Neural cell (in vitro differentiated cells): ENCODE measurements around the gene NINJ1. TPM values are rescaled to one million over a fixed set of nuclear protein-coding genes. Genes with fewer than 3 reads are reported as not detected.

Source experiments
- H2AFZ ChIP-seq: fragments of 200-600, 300-800 bp; sonication (generic), shearing (Covaris generic); 2 replicates; pipeline ENCODE4 v1.6.0; 2014; ENCODE audit warnings: low read depth, mild to moderate bottlenecking, antibody characterized with exemption, low read length, moderate library complexity
- H3F3A ChIP-seq: fragments of 200-600 bp; shearing (Covaris generic); 2 replicates; pipeline ENCODE4 v1.6.1; 2016; ENCODE audit warnings: mild to moderate bottlenecking, moderate library complexity, mixed read lengths, antibody characterized with exemption, low read length; ENCODE audit not compliant: insufficient read depth, poor library complexity, severe bottlenecking
- H3K27ac ChIP-seq: fragments of 200-600, 300-800 bp; sonication (generic), shearing (Covaris generic); 2 replicates; pipeline ENCODE4 v1.5.1; 2014; ENCODE audit warnings: mild to moderate bottlenecking, low read length, moderate library complexity
- H3K27me3 ChIP-seq: fragments of 300-800, 200-600 bp; sonication (generic), shearing (Covaris generic); 2 replicates; pipeline ENCODE4 v1.6.0; 2014; ENCODE audit warnings: mild to moderate bottlenecking, low read depth, low read length, moderate library complexity; ENCODE audit not compliant: insufficient read depth
- H3K36me3 ChIP-seq: fragments of 300-800, 200-600 bp; sonication (generic), shearing (Covaris generic); 2 replicates; pipeline ENCODE4 v1.5.1; 2014; ENCODE audit warnings: mild to moderate bottlenecking, antibody characterized with exemption, low read length, moderate library complexity; ENCODE audit not compliant: insufficient read depth
- H3K4me2 ChIP-seq: fragments of 300-800, 200-600 bp; sonication (generic), shearing (Covaris generic); 2 replicates; pipeline ENCODE4 v1.6.0; 2014; ENCODE audit warnings: mild to moderate bottlenecking, low read length
- H3K4me3 ChIP-seq: fragments of 300-800, 200-600 bp; sonication (generic), shearing (Covaris generic); 2 replicates; pipeline ENCODE4 v1.5.1; 2014; ENCODE audit warnings: mild to moderate bottlenecking, low read length, moderate library complexity
- H3K79me2 ChIP-seq: fragments of 200-600 bp; shearing (Covaris generic); replicated peaks from 2 replicates; pipeline ENCODE4 v1.6.0; 2014; ENCODE audit warnings: mild to moderate bottlenecking, low read length, moderate library complexity; ENCODE audit not compliant: insufficient read depth
- H3K9ac ChIP-seq: fragments of 300-800, 200-600 bp; sonication (generic), shearing (Covaris generic); 2 replicates; pipeline ENCODE4 v1.6.1; 2016; ENCODE audit warnings: mild to moderate bottlenecking, low read length, mixed read lengths
- H3K9me2 ChIP-seq: fragments of 200-600 bp; shearing (Covaris generic); 2 replicates; pipeline ENCODE4 v1.6.1; 2016; ENCODE audit warnings: mild to moderate bottlenecking, low read length, mixed read lengths; ENCODE audit not compliant: insufficient read depth
- H3K9me3 ChIP-seq: fragments of 200-600, 300-800 bp; sonication (generic), shearing (Covaris generic); 2 replicates; pipeline ENCODE4 v1.6.1; 2016; ENCODE audit warnings: mild to moderate bottlenecking, mixed run types, low read length, moderate library complexity, mixed read lengths
- H4K20me1 ChIP-seq: fragments of 200-600 bp; shearing (Covaris generic); 2 replicates; pipeline ENCODE4 v1.6.1; 2016; ENCODE audit warnings: mild to moderate bottlenecking, mixed run types; ENCODE audit not compliant: insufficient read depth
- CTCF ChIP-seq: fragments of 450-650 bp; IDR thresholded peaks from 2 replicates; pipeline ENCODE4 v1.5.1; 2014; ENCODE audit warnings: antibody characterized with exemption, mild to moderate bottlenecking, moderate library complexity; ENCODE audit not compliant: poor library complexity, severe bottlenecking
- EP300 ChIP-seq: fragments of 450-650 bp; conservative IDR thresholded peaks from 2 replicates; pipeline ENCODE4 v1.6.1; 2014; ENCODE audit warnings: antibody characterized with exemption, mild to moderate bottlenecking, moderate library complexity; ENCODE audit not compliant: poor library complexity, severe bottlenecking
- MXI1 ChIP-seq: fragments of 450-650 bp; conservative IDR thresholded peaks from 2 replicates; pipeline ENCODE4 v1.6.1; 2014; ENCODE audit warnings: antibody characterized with exemption, mild to moderate bottlenecking; ENCODE audit not compliant: poor library complexity, severe bottlenecking
- POLR2AphosphoS5 ChIP-seq: IDR thresholded peaks from 2 replicates; pipeline ENCODE4 v1.6.1; 2012
- RAD21 ChIP-seq: fragments of 450-650 bp; conservative IDR thresholded peaks from 2 replicates; pipeline ENCODE4 v1.6.1; 2014; ENCODE audit warnings: antibody characterized with exemption, mild to moderate bottlenecking, moderate library complexity
- SMC3 ChIP-seq: fragments of 450-650 bp; conservative IDR thresholded peaks from 2 replicates; pipeline ENCODE4 v1.6.1; 2014; ENCODE audit warnings: antibody characterized with exemption, mild to moderate bottlenecking, moderate library complexity; ENCODE audit not compliant: poor library complexity
- polyA plus RNA-seq: library from polyadenylated mRNA; depleted of rRNA; stranded (reverse); fragments of >200 nt; gene quantifications from 2 replicates; pipeline ENCODE4 v1.2.3, GENCODE V29; 2014
- TF ChIP-seq, protein P1 (sequence below): IDR thresholded peaks from 2 replicates; pipeline ENCODE4 v1.6.1; 2012; ENCODE audit warnings: borderline replicate concordance

NINJ1 gene
- polyA plus RNA-seq, 1 donor from 2014 or later = 2.7 TPM

- no peak overlapping the region for H2AFZ ChIP-seq
- TF ChIP-seq SMC3 (no peak), CTCF (no peak), MXI1 (no peak), RAD21 (no peak)
- TF ChIP-seq, protein P1, sequence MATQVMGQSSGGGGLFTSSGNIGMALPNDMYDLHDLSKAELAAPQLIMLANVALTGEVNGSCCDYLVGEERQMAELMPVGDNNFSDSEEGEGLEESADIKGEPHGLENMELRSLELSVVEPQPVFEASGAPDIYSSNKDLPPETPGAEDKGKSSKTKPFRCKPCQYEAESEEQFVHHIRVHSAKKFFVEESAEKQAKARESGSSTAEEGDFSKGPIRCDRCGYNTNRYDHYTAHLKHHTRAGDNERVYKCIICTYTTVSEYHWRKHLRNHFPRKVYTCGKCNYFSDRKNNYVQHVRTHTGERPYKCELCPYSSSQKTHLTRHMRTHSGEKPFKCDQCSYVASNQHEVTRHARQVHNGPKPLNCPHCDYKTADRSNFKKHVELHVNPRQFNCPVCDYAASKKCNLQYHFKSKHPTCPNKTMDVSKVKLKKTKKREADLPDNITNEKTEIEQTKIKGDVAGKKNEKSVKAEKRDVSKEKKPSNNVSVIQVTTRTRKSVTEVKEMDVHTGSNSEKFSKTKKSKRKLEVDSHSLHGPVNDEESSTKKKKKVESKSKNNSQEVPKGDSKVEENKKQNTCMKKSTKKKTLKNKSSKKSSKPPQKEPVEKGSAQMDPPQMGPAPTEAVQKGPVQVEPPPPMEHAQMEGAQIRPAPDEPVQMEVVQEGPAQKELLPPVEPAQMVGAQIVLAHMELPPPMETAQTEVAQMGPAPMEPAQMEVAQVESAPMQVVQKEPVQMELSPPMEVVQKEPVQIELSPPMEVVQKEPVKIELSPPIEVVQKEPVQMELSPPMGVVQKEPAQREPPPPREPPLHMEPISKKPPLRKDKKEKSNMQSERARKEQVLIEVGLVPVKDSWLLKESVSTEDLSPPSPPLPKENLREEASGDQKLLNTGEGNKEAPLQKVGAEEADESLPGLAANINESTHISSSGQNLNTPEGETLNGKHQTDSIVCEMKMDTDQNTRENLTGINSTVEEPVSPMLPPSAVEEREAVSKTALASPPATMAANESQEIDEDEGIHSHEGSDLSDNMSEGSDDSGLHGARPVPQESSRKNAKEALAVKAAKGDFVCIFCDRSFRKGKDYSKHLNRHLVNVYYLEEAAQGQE = no peak
Observed at GRCh38 chr9:93161786-93162562, 27.9 kb upstream of the NINJ1 start.

DNA sequence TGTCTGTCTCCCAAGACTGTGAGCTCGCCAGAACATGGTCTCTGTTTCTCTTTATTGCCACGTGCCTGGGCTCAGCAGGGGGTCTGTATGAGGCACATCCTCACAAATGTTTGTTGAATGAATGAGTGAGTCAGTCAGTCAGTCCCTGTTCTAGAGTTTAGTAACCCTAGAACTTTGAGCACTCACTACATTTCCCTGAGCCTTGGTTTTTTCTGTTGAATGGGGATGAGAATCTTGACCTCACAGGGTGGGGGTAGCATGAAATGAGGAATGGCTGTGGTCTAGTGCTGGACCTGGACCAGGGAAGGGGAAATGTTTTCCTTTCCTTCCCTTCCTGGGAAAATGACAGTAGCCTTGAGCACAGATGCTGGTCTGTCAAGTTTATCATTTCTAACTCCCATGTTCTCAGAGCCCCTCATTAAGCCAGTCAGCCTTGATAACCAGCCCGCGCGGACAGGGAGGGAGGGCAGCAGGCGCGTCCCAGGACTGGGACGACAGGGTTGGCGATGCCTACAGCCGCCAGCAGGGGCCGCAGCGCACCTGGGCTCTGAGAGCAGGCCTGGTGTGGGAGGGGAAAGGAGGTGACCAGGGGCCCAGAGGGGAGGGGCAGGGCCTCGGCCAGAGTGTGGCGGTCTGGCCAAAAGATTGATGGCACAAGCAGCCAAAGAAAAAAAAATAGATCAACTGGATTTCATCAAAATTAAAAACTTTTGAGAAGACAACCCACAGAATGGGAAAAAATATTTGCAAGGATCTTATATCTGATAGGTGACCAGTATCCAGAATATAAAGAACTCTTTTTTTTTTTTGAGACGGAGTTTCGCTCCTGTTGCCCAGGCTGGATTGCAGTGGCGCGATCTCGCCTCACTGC, 25.8 kb upstream of the NINJ1 start:
- Histone ChIP-seq H2AFZ (no peak overlapping the region), H3F3A (no peaks in the 10 kb centered on the region), H3K27ac (no peak overlapping the region), H3K27me3 (no peaks in the 10 kb centered on the region), H3K4me3 (no peak overlapping the region), H3K79me2 (no peaks in the 10 kb centered on the region), H3K9ac (no peak overlapping the region), H4K20me1 (no peaks in the 10 kb centered on the region), H3K9me3 (no peaks in the 10 kb centered on the region), H3K9me2 (no peaks in the 10 kb centered on the region), H3K4me2 (no peak overlapping the region), H3K36me3 (no peaks in the 10 kb centered on the region)
- TF ChIP-seq SMC3 (peak; percentile 92), CTCF (peak; percentile 94), MXI1 (no peak), POLR2AphosphoS5 (no peak), EP300 (no peak), RAD21 (peak; percentile 94)
- TF ChIP-seq, protein P1 = no peak

More at GRCh38 chr9:93161786-93162562, 27.9 kb upstream of the NINJ1 start:
- no peak overlapping the region for H3K9ac ChIP-seq
- no peak overlapping the region for H3K4me3 ChIP-seq
- H3K9me2 ChIP-seq = no peaks in the 10 kb centered on the region
- H3K79me2 ChIP-seq = no peaks in the 10 kb centered on the region
- H3K9me3 ChIP-seq = no peaks in the 10 kb centered on the region
- H3K27me3 ChIP-seq = no peaks in the 10 kb centered on the region
- H3K36me3 ChIP-seq = no peaks in the 10 kb centered on the region
- no peak overlapping the region for H3K4me2 ChIP-seq
- H4K20me1 ChIP-seq = no peaks in the 10 kb centered on the region
- no peak overlapping the region for H3K27ac ChIP-seq
- H3F3A ChIP-seq = no peaks in the 10 kb centered on the region
